Measurements from ENCODE around the gene SHROOM2.

Gene SHROOM2

GRCh38 chrX:9785944-9786797 lies at the start of gene SHROOM2:
Gene SHROOM2 (plus strand): TSS chrX:9786429. CDS start chrX:9786546, 117 bp downstream.
- peak; percentile 33 for DNase-seq (ENCODE audit: extremely low spot score)
- CTCF ChIA-PET = no interaction called here
- TF ChIP-seq NFRKB (IDR thresholded peaks at IDR 0.05) (no peak), PKNOX1 (IDR thresholded peaks at IDR 0.05) (no peak), FOXA1 (IDR thresholded peaks at IDR 0.05) (no peak), L3MBTL2 (conservative IDR thresholded peaks at IDR 0.05) (no peak), TARDBP (IDR thresholded peaks at IDR 0.05) (no peak), FOXM1 (IDR thresholded peaks at IDR 0.05; ENCODE audit: borderline replicate concordance) (no peak), LEF1 (IDR thresholded peaks at IDR 0.05; ENCODE audit: borderline replicate concordance) (no peak), CTBP1 (IDR thresholded peaks at IDR 0.05; ENCODE audit: borderline replicate concordance) (no peak), SUZ12 (IDR thresholded peaks at IDR 0.05) (no peak), ARNT (IDR thresholded peaks at IDR 0.05) (no peak), ZNF384 (IDR thresholded peaks at IDR 0.05) (no peak), ELF4 (IDR thresholded peaks at IDR 0.05) (no peak), BHLHE40 (IDR thresholded peaks at IDR 0.05; ENCODE audit: borderline replicate concordance) (no peak), HDGF (IDR thresholded peaks at IDR 0.05; ENCODE audit: borderline replicate concordance) (no peak), SP1 (IDR thresholded peaks at IDR 0.05) (no peak), FOXK2 (IDR thresholded peaks at IDR 0.05) (no peak)
- POLR2A ChIA-PET = no interaction called here

- TF ChIP-seq SP1 (IDR thresholded peaks at IDR 0.05) = no peak
- ChIA-PET POLR2A (no interaction called here), CTCF (no interaction called here)
- DNase-seq (ENCODE audit: extremely low spot score) = no peak
Measured at GRCh38 chrX:9737363-9737762, 48.9 kb upstream of the SHROOM2 start.

- POLR2A ChIA-PET = no interaction called here
- DNase-seq (ENCODE audit: extremely low spot score) = no peak
- TF ChIP-seq NFRKB (IDR thresholded peaks at IDR 0.05) (no peak), ARNT (IDR thresholded peaks at IDR 0.05) (no peak), SP1 (IDR thresholded peaks at IDR 0.05) (no peak), L3MBTL2 (conservative IDR thresholded peaks at IDR 0.05) (no peak), HDGF (IDR thresholded peaks at IDR 0.05; ENCODE audit: borderline replicate concordance) (no peak), CTBP1 (IDR thresholded peaks at IDR 0.05; ENCODE audit: borderline replicate concordance) (no peak)
- CTCF ChIA-PET = no interaction called here
Measured at GRCh38 chrX:9738151-9738550, 48.1 kb upstream of the SHROOM2 start.

GRCh38 chrX:9739130-9739529 lies 47.1 kb upstream of the SHROOM2 start:
- no peak for DNase-seq (ENCODE audit: extremely low spot score)
- TF ChIP-seq CTBP1 (IDR thresholded peaks at IDR 0.05; ENCODE audit: borderline replicate concordance) (no peak), PKNOX1 (IDR thresholded peaks at IDR 0.05) (no peak), HDGF (IDR thresholded peaks at IDR 0.05; ENCODE audit: borderline replicate concordance) (no peak), SP1 (IDR thresholded peaks at IDR 0.05) (no peak), SUZ12 (IDR thresholded peaks at IDR 0.05) (no peak), ZNF384 (IDR thresholded peaks at IDR 0.05) (no peak), FOXM1 (IDR thresholded peaks at IDR 0.05; ENCODE audit: borderline replicate concordance) (no peak), FOXA1 (IDR thresholded peaks at IDR 0.05) (no peak), FOXK2 (IDR thresholded peaks at IDR 0.05) (no peak), L3MBTL2 (conservative IDR thresholded peaks at IDR 0.05) (no peak), NFRKB (IDR thresholded peaks at IDR 0.05) (no peak), LEF1 (IDR thresholded peaks at IDR 0.05; ENCODE audit: borderline replicate concordance) (no peak), ELF4 (IDR thresholded peaks at IDR 0.05) (no peak)
- CTCF ChIA-PET = no interaction called here
- POLR2A ChIA-PET = no interaction called here

- POLR2A ChIA-PET = no interaction called here
Measured at GRCh38 chrX:9745417-9746115, 40.7 kb upstream of the SHROOM2 start.

More at GRCh38 chrX:9745417-9746115, 40.7 kb upstream of the SHROOM2 start:
- CTCF ChIA-PET = no interaction called here
- no peak for TF ChIP-seq NFRKB (IDR thresholded peaks at IDR 0.05)
- no peak for TF ChIP-seq FOXA1 (IDR thresholded peaks at IDR 0.05)
- no peak for TF ChIP-seq CTBP1 (IDR thresholded peaks at IDR 0.05; ENCODE audit: borderline replicate concordance)
- no peak for TF ChIP-seq PKNOX1 (IDR thresholded peaks at IDR 0.05)
- TF ChIP-seq ARNT (IDR thresholded peaks at IDR 0.05) = no peak
- no peak for TF ChIP-seq LEF1 (IDR thresholded peaks at IDR 0.05; ENCODE audit: borderline replicate concordance)
- no peak for TF ChIP-seq SP1 (IDR thresholded peaks at IDR 0.05)
- TF ChIP-seq HDGF (IDR thresholded peaks at IDR 0.05; ENCODE audit: borderline replicate concordance) = no peak
- no peak for TF ChIP-seq SUZ12 (IDR thresholded peaks at IDR 0.05)
- TF ChIP-seq ELF4 (IDR thresholded peaks at IDR 0.05) = no peak
- no peak for TF ChIP-seq ZNF384 (IDR thresholded peaks at IDR 0.05)
- no peak for DNase-seq (ENCODE audit: extremely low spot score)
